ENCODE measurements around the gene SYTL2. TPM values are rescaled to one million over a fixed set of nuclear protein-coding genes. Genes with fewer than 3 reads are reported as not detected.

The SYTL2 gene
- total and polyA plus RNA-seq, 8 donors = 5.4 to 391 (median 188) TPM

- Histone ChIP-seq H3K36me3 (peaks cover 0 to under 1% (median 0%) of the 10 kb centered on the region in 4 donors), H3K9me3 (no peaks in the 10 kb centered on the region), H3K4me1 (peaks cover 9 to 45% (median 34%) of the 10 kb centered on the region in 4 donors), H3K27me3 (no peaks in the 10 kb centered on the region), H3K27ac (peak overlapping the region; percentile 35 to 81 (median 64)), H3K4me3 (peak overlapping the region; percentile 29 to 40 (median 39))
- TF ChIP-seq, protein P1, sequence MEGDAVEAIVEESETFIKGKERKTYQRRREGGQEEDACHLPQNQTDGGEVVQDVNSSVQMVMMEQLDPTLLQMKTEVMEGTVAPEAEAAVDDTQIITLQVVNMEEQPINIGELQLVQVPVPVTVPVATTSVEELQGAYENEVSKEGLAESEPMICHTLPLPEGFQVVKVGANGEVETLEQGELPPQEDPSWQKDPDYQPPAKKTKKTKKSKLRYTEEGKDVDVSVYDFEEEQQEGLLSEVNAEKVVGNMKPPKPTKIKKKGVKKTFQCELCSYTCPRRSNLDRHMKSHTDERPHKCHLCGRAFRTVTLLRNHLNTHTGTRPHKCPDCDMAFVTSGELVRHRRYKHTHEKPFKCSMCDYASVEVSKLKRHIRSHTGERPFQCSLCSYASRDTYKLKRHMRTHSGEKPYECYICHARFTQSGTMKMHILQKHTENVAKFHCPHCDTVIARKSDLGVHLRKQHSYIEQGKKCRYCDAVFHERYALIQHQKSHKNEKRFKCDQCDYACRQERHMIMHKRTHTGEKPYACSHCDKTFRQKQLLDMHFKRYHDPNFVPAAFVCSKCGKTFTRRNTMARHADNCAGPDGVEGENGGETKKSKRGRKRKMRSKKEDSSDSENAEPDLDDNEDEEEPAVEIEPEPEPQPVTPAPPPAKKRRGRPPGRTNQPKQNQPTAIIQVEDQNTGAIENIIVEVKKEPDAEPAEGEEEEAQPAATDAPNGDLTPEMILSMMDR (IDR thresholded peaks at IDR 0.05) = no peak
- TF ChIP-seq POLR2A (IDR thresholded peaks at IDR 0.05) = no peak
- no peak for TF ChIP-seq EP300 (IDR thresholded peaks at IDR 0.05)
- TF ChIP-seq POLR2AphosphoS5 (IDR thresholded peaks at IDR 0.05) = no peak
- 54 to 64% (median 58%) methylated on average over 15 of the region's 15 CpGs for WGBS, 5 donors
- DNase-seq = peak in 1 of 2 donors; percentile 85
- intact Hi-C loops (cut with DNase I; ENCODE audit: low total_unique reads) = no loop called here
Measured at GRCh38 chr11:85685125-85685819, 125.7 kb downstream of the SYTL2 start.

DNA sequence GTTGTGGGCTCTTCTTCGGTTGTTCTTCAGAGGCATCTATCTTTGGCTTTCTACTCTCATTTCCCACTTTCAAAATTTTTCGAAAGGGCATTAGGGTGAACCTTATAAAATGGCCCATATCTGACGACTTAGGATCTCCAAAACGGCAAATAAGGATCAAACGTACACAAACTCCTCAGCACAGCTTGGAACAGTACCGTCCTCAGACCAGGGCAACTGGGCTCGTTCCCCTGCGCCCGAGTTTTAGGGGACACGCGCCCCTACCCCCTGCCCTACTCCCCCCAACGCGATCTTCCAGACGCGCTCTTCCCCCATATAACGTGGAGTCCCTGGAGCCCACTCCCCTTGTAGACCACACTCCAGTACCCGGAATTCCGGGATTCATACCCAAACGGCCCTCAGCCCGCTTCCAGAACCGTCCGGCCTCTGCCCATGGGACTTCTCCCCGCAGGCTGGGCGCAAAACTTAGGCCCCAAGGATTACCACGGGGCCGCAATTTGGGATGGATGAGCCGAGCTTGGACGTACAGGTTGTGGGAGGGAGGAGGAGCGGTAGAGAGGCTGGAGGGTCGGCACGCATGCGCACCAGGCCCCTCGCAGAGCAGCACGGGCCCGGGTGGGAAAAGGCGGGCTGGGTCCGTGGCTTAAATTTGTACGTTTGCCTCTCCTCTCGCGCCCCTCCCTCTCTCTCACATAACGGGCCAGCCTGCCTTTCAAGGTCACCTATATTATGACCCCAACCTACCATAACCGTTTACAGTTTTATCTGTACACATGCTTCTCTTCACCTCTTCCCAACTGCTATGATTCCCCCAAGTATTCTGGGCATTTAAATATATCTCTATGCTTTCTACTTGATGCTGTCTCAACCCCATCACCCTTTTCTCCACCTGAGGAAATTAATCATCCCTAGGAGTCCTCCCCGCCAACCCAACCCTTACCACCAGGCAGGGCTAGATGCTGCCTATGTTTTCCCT is 128.3 kb downstream of the SYTL2 start:
- H3K4me3 ChIP-seq = peak overlapping the region; percentile 44 to 55 (median 52)
- DNase-seq = peak; percentile 35 to 93
- intact Hi-C loops (cut with DNase I; ENCODE audit: low total_unique reads) = no loop called here
- 19 to 43% (median 25%) methylated on average over 43 of the region's 43 CpGs for WGBS, 5 donors
- peaks cover 9 to 45% (median 34%) of the 10 kb centered on the region in 4 donors for H3K4me1 ChIP-seq
- H3K27ac ChIP-seq = peak overlapping the region; percentile 16 to 74 (median 58)
- no peaks in the 10 kb centered on the region for H3K9me3 ChIP-seq
- peak in 2 of 3 donors; percentile 18 to 45 for TF ChIP-seq POLR2AphosphoS5 (IDR thresholded peaks at IDR 0.05)
- TF ChIP-seq, protein P1 (IDR thresholded peaks at IDR 0.05) = no peak
- H3K36me3 ChIP-seq = no peaks in the 10 kb centered on the region
- H3K27me3 ChIP-seq = no peaks in the 10 kb centered on the region

- TF ChIP-seq, protein P1 (IDR thresholded peaks at IDR 0.05) = no peak
- no peak for TF ChIP-seq EP300 (IDR thresholded peaks at IDR 0.05)
- no peak for TF ChIP-seq POLR2AphosphoS5 (IDR thresholded peaks at IDR 0.05)
- no peak for TF ChIP-seq POLR2A (IDR thresholded peaks at IDR 0.05)
- 52 to 78% (median 61%) methylated on average over 1 of the region's 1 CpG for WGBS, 5 donors
- intact Hi-C loops (cut with DNase I; ENCODE audit: low total_unique reads) = no loop called here
- Histone ChIP-seq H3K27ac (no peak overlapping the region), H3K27me3 (no peaks in the 10 kb centered on the region), H3K9me3 (no peaks in the 10 kb centered on the region), H3K36me3 (no peaks in the 10 kb centered on the region), H3K4me1 (peaks cover 9 to 32% (median 22%) of the 10 kb centered on the region in 4 donors), H3K4me3 (no peak overlapping the region)
- DNase-seq = no peak
Measured at GRCh38 chr11:85680897-85681296, 130.0 kb downstream of the SYTL2 start.

DNA sequence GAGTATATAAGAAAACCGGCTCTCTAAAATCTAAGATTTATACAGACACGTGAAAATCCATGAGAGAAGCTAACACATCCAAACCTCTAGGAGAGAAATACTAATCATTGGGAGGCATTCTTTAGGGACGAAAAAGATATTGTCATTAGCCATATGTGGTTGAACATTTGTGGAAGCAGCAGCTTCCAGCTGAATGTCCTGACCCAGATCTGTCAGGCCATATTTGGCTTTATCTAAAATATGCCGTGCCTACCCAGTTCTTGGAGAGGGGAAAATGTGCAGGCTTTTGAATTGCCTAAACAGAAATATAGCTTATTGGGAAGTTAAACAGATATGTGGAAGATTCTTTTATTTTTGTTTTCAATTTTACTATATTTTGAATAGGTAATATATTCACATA is 131.4 kb downstream of the SYTL2 start:
- peaks cover 0 to 2% (median 0%) of the 10 kb centered on the region in 4 donors for H3K9me3 ChIP-seq
- H3K27ac ChIP-seq = no peak overlapping the region
- peaks cover 4 to 20% (median 13%) of the 10 kb centered on the region in 4 donors for H3K4me1 ChIP-seq
- 49 to 86% (median 84%) methylated on average over 4 of the region's 4 CpGs for WGBS, 5 donors
- no peaks in the 10 kb centered on the region for H3K36me3 ChIP-seq
- intact Hi-C loops (cut with DNase I; ENCODE audit: low total_unique reads) = no loop called here
- no peak for TF ChIP-seq POLR2A (IDR thresholded peaks at IDR 0.05)
- no peak for TF ChIP-seq EP300 (IDR thresholded peaks at IDR 0.05)
- TF ChIP-seq POLR2AphosphoS5 (IDR thresholded peaks at IDR 0.05) = no peak
- TF ChIP-seq, protein P1 (IDR thresholded peaks at IDR 0.05) = no peak
- no peak for DNase-seq
- H3K27me3 ChIP-seq = no peaks in the 10 kb centered on the region
- H3K4me3 ChIP-seq = no peak overlapping the region

Data from stomach (tissue), 9 donors.